ENCODE measurements around the gene CDC14A. TPM values are rescaled to one million over a fixed set of nuclear protein-coding genes. Genes with fewer than 3 reads are reported as not detected.

The CDC14A gene
- total and polyA plus RNA-seq, 12 donors: 0.85 to 19.2 (median 4.1) TPM

DNA sequence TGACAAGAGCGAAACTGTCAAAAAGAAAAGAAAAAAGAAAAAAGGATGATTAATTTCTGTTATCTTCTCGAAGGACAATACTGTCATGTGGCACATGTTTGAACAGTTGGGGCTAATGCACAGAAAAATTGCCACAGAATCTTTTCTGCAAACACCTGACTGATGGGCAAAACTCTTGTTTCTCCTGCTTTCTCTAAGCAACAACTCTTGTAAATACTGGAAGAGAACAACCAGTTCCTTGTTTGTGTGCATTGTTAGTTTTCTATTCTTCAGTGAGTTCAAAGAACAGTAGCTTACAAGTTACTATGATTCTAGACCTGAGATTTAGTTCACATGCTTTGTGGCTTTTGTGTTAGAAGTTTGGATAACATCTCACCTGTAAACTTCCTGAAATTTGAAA is 60.7 kb downstream of the CDC14A start:
- intact Hi-C loops (cut with DNase I): no loop called here
- Histone ChIP-seq H3K27ac (no peak overlapping the region), H3K9me3 (replicated peaks in 1 of 3) (no peaks in the 10 kb centered on the region), H3K36me3 (replicated peaks in 1 of 2) (no peaks in the 10 kb centered on the region), H3K4me3 (no peak overlapping the region), H3K27me3 (no peaks in the 10 kb centered on the region), H3K4me1 (replicated peaks in 1 of 2) (no peaks in the 10 kb centered on the region)
- DNase-seq: no peak
- TF ChIP-seq POLR2A (IDR thresholded peaks at IDR 0.05): no peak
- TF ChIP-seq, protein P1, sequence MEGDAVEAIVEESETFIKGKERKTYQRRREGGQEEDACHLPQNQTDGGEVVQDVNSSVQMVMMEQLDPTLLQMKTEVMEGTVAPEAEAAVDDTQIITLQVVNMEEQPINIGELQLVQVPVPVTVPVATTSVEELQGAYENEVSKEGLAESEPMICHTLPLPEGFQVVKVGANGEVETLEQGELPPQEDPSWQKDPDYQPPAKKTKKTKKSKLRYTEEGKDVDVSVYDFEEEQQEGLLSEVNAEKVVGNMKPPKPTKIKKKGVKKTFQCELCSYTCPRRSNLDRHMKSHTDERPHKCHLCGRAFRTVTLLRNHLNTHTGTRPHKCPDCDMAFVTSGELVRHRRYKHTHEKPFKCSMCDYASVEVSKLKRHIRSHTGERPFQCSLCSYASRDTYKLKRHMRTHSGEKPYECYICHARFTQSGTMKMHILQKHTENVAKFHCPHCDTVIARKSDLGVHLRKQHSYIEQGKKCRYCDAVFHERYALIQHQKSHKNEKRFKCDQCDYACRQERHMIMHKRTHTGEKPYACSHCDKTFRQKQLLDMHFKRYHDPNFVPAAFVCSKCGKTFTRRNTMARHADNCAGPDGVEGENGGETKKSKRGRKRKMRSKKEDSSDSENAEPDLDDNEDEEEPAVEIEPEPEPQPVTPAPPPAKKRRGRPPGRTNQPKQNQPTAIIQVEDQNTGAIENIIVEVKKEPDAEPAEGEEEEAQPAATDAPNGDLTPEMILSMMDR (IDR thresholded peaks at IDR 0.05): no peak
- 66 to 72% (median 70%) methylated on average over 2 of the region's 2 CpGs for WGBS, 4 donors

DNA sequence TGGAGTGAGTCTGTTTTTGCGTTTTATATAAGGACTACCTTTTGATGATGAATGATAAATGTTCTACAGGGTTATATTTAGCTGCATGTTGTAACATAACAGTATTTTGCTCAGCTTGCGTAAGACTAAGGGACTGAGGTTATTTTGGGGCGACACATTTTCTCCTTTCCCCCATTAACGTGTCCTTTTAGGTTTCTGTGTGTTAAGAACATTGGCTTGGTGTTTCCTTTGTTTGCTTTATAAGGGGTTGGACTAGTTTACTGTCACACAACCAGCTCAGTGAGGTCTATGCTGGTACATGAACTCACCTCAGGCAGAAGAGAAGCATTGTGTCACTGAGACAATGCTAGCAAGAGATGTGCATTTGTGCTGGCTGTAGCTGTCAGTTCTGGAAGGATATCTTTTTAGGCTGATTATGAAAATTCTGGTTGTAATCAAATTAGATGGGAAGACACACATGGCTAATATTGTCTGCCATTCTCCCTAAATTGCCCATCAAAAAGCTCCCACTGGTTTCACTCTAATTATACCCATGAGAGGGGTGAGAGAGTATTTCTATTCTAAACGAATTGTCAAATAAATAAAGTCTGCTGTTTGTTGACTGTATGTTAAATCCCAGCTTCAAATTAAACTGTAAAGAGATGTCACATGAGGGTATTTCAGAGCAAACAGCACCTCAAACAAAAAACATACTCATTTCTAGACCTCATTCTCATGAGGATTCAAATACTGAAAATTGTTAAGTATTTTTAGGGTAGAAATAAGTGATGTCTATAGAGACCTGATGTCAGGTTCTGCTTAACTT is 62.6 kb downstream of the CDC14A start:
- no peak for DNase-seq
- Histone ChIP-seq H3K4me1 (replicated peaks in 1 of 2) (no peaks in the 10 kb centered on the region), H3K27ac (no peak overlapping the region), H3K4me3 (no peak overlapping the region), H3K9me3 (replicated peaks in 1 of 3) (no peaks in the 10 kb centered on the region), H3K27me3 (no peaks in the 10 kb centered on the region), H3K36me3 (replicated peaks in 1 of 2) (no peaks in the 10 kb centered on the region)
- no peak for TF ChIP-seq POLR2A (IDR thresholded peaks at IDR 0.05)
- TF ChIP-seq, protein P1 (IDR thresholded peaks at IDR 0.05): no peak
- intact Hi-C loops (cut with DNase I): no loop called here
- WGBS, 4 donors: 66 to 82% (median 79%) methylated on average over 5 of the region's 5 CpGs

DNA sequence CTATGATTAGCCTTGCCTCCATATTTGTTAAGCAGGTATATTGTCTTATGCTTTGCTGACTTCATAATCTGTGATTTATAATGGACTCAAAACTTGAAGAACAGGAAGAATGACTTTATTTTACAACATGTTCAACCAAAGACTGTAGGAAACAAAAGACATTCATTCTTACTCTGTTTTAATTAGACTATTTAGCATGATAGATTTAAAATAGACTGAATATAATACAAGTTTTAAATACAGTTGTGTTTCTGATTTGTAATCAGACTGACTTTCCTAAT is 63.1 kb downstream of the CDC14A start:
- TF ChIP-seq, protein P1 (IDR thresholded peaks at IDR 0.05): no peak
- no peak for TF ChIP-seq POLR2A (IDR thresholded peaks at IDR 0.05)
- H3K4me3 ChIP-seq: no peak overlapping the region
- H3K27ac ChIP-seq: no peak overlapping the region
- no peaks in the 10 kb centered on the region for H3K9me3 ChIP-seq (replicated peaks in 1 of 3)
- DNase-seq: no peak
- H3K36me3 ChIP-seq (replicated peaks in 1 of 2): no peaks in the 10 kb centered on the region
- no peaks in the 10 kb centered on the region for H3K27me3 ChIP-seq
- intact Hi-C loops (cut with DNase I): no loop called here
- no peaks in the 10 kb centered on the region for H3K4me1 ChIP-seq (replicated peaks in 1 of 2)

DNA sequence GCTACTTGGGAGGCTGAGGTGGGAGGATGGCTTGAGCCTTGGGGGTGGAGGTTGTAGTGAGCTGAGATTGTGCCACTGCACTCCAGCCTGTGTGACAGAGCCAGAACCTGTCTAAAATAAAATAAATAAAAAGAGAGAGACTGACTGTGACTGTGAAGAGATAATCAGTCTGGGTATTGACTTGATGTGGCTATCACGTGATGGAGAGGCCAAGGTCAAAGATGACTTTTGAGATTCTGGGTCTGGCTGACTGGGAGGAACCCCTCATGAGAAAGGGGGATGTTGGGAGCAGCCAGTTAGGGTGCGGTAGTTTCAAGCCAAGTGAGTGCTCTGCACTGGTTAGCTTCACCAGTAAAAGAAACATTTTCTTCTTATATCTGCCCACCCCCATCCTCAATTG is 66.8 kb downstream of the CDC14A start:
- WGBS, 4 donors: 66 to 79% (median 71%) methylated on average over 2 of the region's 2 CpGs
- H3K4me3 ChIP-seq: no peak overlapping the region
- H3K27ac ChIP-seq: no peak overlapping the region
- no peaks in the 10 kb centered on the region for H3K27me3 ChIP-seq
- no peak for DNase-seq
- H3K36me3 ChIP-seq (replicated peaks in 1 of 2): no peaks in the 10 kb centered on the region
- no peaks in the 10 kb centered on the region for H3K9me3 ChIP-seq (replicated peaks in 1 of 3)
- H3K4me1 ChIP-seq (replicated peaks in 1 of 2): no peaks in the 10 kb centered on the region
- intact Hi-C loops (cut with DNase I): no loop called here
- TF ChIP-seq, protein P1 (IDR thresholded peaks at IDR 0.05): no peak
- no peak for TF ChIP-seq POLR2A (IDR thresholded peaks at IDR 0.05)

Measured in adrenal gland (tissue), 12 donors.